K562 (cell line): Measurements from ENCODE around the gene TMC2. TPM values are rescaled to one million over a fixed set of nuclear protein-coding genes. Genes with fewer than 3 reads are reported as not detected.

Experiments used
- BRF2 ChIP-seq: IDR thresholded peaks from 3 replicates; pipeline ENCODE4 v1.6.1; 2011; ENCODE audit warnings: borderline replicate concordance, mild to moderate bottlenecking; ENCODE audit not compliant: insufficient read length, insufficient read depth
- CC2D1A ChIP-seq: fragments of 450-650 bp; IDR thresholded peaks from 2 replicates; pipeline ENCODE4 v1.6.1; 2017; ENCODE audit warnings: mild to moderate bottlenecking
- CCNT2 ChIP-seq: IDR thresholded peaks from 2 replicates; pipeline ENCODE4 v1.6.1; 2011; ENCODE audit warnings: borderline replicate concordance, low read depth, mild to moderate bottlenecking, moderate library complexity, mixed read lengths, low read length; ENCODE audit not compliant: insufficient read length; ENCODE audit errors: extremely low read depth
- GTF2B ChIP-seq: IDR thresholded peaks from 2 replicates; pipeline ENCODE4 v1.6.1; 2011; ENCODE audit not compliant: insufficient read length; ENCODE audit errors: extremely low read depth
- L3MBTL2 ChIP-seq: fragments of 450-650 bp; IDR thresholded peaks from 2 replicates; pipeline ENCODE4 v1.6.1; 2016; ENCODE audit warnings: mild to moderate bottlenecking, moderate library complexity
- MIER1 ChIP-seq: fragments of 450-650 bp; IDR thresholded peaks from 2 replicates; pipeline ENCODE4 v1.6.1; 2016; ENCODE audit warnings: antibody characterized with exemption, mild to moderate bottlenecking, low read depth
- MYBL2 ChIP-seq, 2 experiments: fragments of 450-650 bp in 1 of 2; sonication (generic) in 1 of 2; formaldehyde crosslinking in 1 of 2; IDR thresholded peaks; 2 replicates each; pipeline versions ENCODE4 v1.6.1 to v1.8.1; 2017 to 2022; ENCODE audit warnings: borderline replicate concordance in 1 of 2, inconsistent platforms in 1 of 2, low read depth in 1 of 2, mild to moderate bottlenecking in 1 of 2, missing genetic modification reagents in 1 of 2, moderate library complexity in 1 of 2
- MYC ChIP-seq, 2 experiments: fragments of 250-450 bp in 1 of 2; sonication (Bioruptor Pico) in 1 of 2; IDR thresholded peaks; 2 replicates each; pipeline versions ENCODE4 v1.5.1 to v1.6.1; 2012 to 2021; ENCODE audit warnings: low read depth in 2 of 2, borderline replicate concordance in 1 of 2, improper control_type of control experiment in 1 of 2, low read length in 1 of 2, mild to moderate bottlenecking in 1 of 2, moderate library complexity in 1 of 2
- NFIC ChIP-seq: fragments of 450-650 bp; IDR thresholded peaks from 2 replicates; pipeline ENCODE4 v1.6.1; 2017; ENCODE audit warnings: mild to moderate bottlenecking, inconsistent platforms
- NFYB ChIP-seq: IDR thresholded peaks from 2 replicates; pipeline ENCODE4 v1.6.1; 2011; ENCODE audit warnings: mild to moderate bottlenecking, moderate library complexity; ENCODE audit not compliant: insufficient read length; ENCODE audit errors: extremely low read depth
- RBM15 ChIP-seq: fragments of 200-400 bp; formaldehyde crosslinking; IDR thresholded peaks from 2 replicates; pipeline ENCODE4 v1.6.1; 2018; ENCODE audit warnings: mild to moderate bottlenecking, low read length, moderate library complexity; ENCODE audit not compliant: insufficient read depth
- SPI1 ChIP-seq: IDR thresholded peaks from 2 replicates; pipeline ENCODE4 v1.6.1; 2011; ENCODE audit warnings: low read depth, low read length, control low read depth, borderline replicate concordance
- SRSF7 ChIP-seq: fragments of 200-400 bp; formaldehyde crosslinking; optimal IDR thresholded peaks from 2 replicates; pipeline ENCODE3; 2017; ENCODE audit warnings: mild to moderate bottlenecking, low read depth, low read length
- TARDBP ChIP-seq: fragments of 450-650 bp; IDR thresholded peaks from 2 replicates; pipeline ENCODE4 v1.6.1; 2016
- TRIM25 ChIP-seq: fragments of 450-650 bp; IDR thresholded peaks from 2 replicates; pipeline ENCODE4 v1.7.0; 2016; ENCODE audit warnings: borderline replicate concordance
- UBTF ChIP-seq, 2 experiments: IDR thresholded peaks; 2 replicates each; pipeline ENCODE4 v1.6.1; 2012; ENCODE audit warnings: improper control_type of control experiment in 2 of 2, low read depth in 2 of 2, low read length in 2 of 2, borderline replicate concordance in 1 of 2
- ZNF347 ChIP-seq: fragments of 450-650 bp; formaldehyde crosslinking; IDR thresholded peaks from 2 replicates; pipeline ENCODE4 v1.4.0; 2020; ENCODE audit warnings: low read depth, mild to moderate bottlenecking, moderate library complexity
- ZNF408 ChIP-seq: fragments of 250-450 bp; sonication (Bioruptor Pico); IDR thresholded peaks from 2 replicates; pipeline ENCODE4 v1.4.0; 2020; ENCODE audit warnings: low read depth, mild to moderate bottlenecking, moderate library complexity
- ZNF668 ChIP-seq: fragments of 250-450 bp; sonication (Bioruptor Pico); IDR thresholded peaks from 2 replicates; pipeline ENCODE4 v1.8.0; 2022; ENCODE audit warnings: mild to moderate bottlenecking, inconsistent platforms
- ZNF696 ChIP-seq: fragments of 250-450 bp; sonication (Bioruptor Pico); conservative IDR thresholded peaks from 2 replicates; pipeline ENCODE4 v1.4.0; 2020; ENCODE audit warnings: mild to moderate bottlenecking, moderate library complexity
- ZNF75A ChIP-seq: fragments of 450-650 bp; formaldehyde crosslinking; IDR thresholded peaks from 2 replicates; pipeline ENCODE4 v1.4.0; 2020; ENCODE audit warnings: mild to moderate bottlenecking
- polyA plus RNA-seq, 8 experiments: library from polyadenylated mRNA; depleted of rRNA in 4 of 8; stranded (reverse) in 5 of 8; unstranded in 3 of 8; fragments of >200 nt; fragmentation: Nextera tagmentation in 2 of 8; fragmentation: Illumina TruSeq in 1 of 8; extraction: Ambion mirVana in 2 of 8; extraction: Trizol in 1 of 8; gene quantifications; 2 replicates each; pipeline versions ENCODE4 v1.2.1 to v1.2.3, GENCODE V29; 2011 to 2014; ENCODE audit warnings: inconsistent platforms in 1 of 8, missing spikeins in 1 of 8
- total RNA-seq, 7 experiments: library from RNA; depleted of rRNA in 6 of 7; stranded (reverse); fragments of >200 nt in 6 of 7; fragmentation: Illumina TruSeq in 2 of 7; extraction: Trizol in 2 of 7; gene quantifications; 2 replicates each; pipeline versions ENCODE4 v1.2.1 to v1.2.3, GENCODE V29; 2011 to 2021; ENCODE audit warnings: low replicate concordance in 1 of 7

Gene TMC2
- total and polyA plus RNA-seq, 9 of the 15 experiments (the other 6 are each of a cell fraction or from before 2014, with no cell fraction given), result not detected

GRCh38 chr20:2523919-2524708, 12.3 kb upstream of the TMC2 start (continued):
- TF ChIP-seq TRIM25 (no peak), MYC (IDR thresholded peaks at IDR 0.05; ENCODE audit: low read depth, low read length) (peak; percentile 42; the same call in 1 of the 2 replicates), MYC (CRISPR knock-in tag; IDR thresholded peaks at IDR 0.05; ENCODE audit: borderline replicate concordance, low read depth) (no peak), ZNF75A (CRISPR knock-in tag) (no peak), CC2D1A (no peak), ZNF668 (CRISPR knock-in tag) (no peak), ZNF696 (CRISPR knock-in tag) (no peak), MIER1 (no peak), NFIC (0 out of 2 replicates have a peak, but pooled peaks have one; percentile 14), SPI1 (peak; percentile 61; the same call in 1 of the 2 replicates), ZNF347 (no peak), ZNF408 (CRISPR knock-in tag) (no peak), NFYB (no peak), BRF2 (no peak), GTF2B (no peak), TARDBP (no peak), RBM15 (no peak), CCNT2 (peak; percentile 37), SRSF7 (no peak), UBTF (IDR thresholded peaks at IDR 0.05; ENCODE audit: borderline replicate concordance in 1 of 2, low read depth in 2 of 2, low read length in 2 of 2) (peak; percentile 24 to 69; a peak in 2 of 4 replicates), MYBL2 (IDR thresholded peaks at IDR 0.05; ENCODE audit: low read depth) (no peak), MYBL2 (CRISPR knock-in tag; IDR thresholded peaks at IDR 0.05; ENCODE audit: borderline replicate concordance) (no peak), L3MBTL2 (no peak)
